ENCODE measurements around the gene TBC1D22A. TPM values are rescaled to one million over a fixed set of nuclear protein-coding genes. Genes with fewer than 3 reads are reported as not detected.

TBC1D22A gene
- polyA plus RNA-seq, 1 donor (not counting 4 experiments of a cell fraction or from before 2014, with no cell fraction given), result 20.9 TPM

- H3K4me3 ChIP-seq (ENCODE audit: control insufficient read depth in 2 of 3, extremely low read depth in 1 of 3, insufficient read depth in 2 of 3, low read depth in 1 of 3, low read length in 3 of 3), result no peak overlapping the region
- no peaks in the 10 kb centered on the region for H3K4me1 ChIP-seq (ENCODE audit: control insufficient read depth, extremely low read depth, insufficient read depth, low read length)
- no peaks in the 10 kb centered on the region for H3K79me2 ChIP-seq (ENCODE audit: control insufficient read depth, insufficient read depth, low read length)
- TF ChIP-seq EZH2 (IDR thresholded peaks at IDR 0.05; ENCODE audit: low read length) (no peak), CTCF (optimal IDR thresholded peaks at IDR 0.05 in 1 of 3, IDR thresholded peaks at IDR 0.05 in 1 of 3, conservative IDR thresholded peaks at IDR 0.05 in 1 of 3; ENCODE audit: extremely low read depth in 1 of 3, insufficient read depth in 2 of 3, low read length in 3 of 3) (no peak)
- no peak overlapping the region for H3K4me2 ChIP-seq (ENCODE audit: control insufficient read depth, extremely low read depth, insufficient read depth, low read depth, low read length)
- DNase-seq (ENCODE audit: low read depth, low spot score) (no peak), FAIRE-seq (no peak)
- H3K27me3 ChIP-seq (ENCODE audit: control insufficient read depth, extremely low read depth, insufficient read depth, low read length), result peaks cover 9% of the 10 kb centered on the region
- H3K9me3 ChIP-seq (ENCODE audit: control insufficient read depth, low read depth, low read length), result no peaks in the 10 kb centered on the region
- no peaks in the 10 kb centered on the region for H4K20me1 ChIP-seq (ENCODE audit: control insufficient read depth, extremely low read depth, insufficient read depth, low read length)
- H2AFZ ChIP-seq (ENCODE audit: control insufficient read depth, low read length), result no peak overlapping the region
- H3K9ac ChIP-seq (ENCODE audit: control insufficient read depth, extremely low read depth, insufficient read depth, low read length), result no peak overlapping the region
- H3K36me3 ChIP-seq (ENCODE audit: control insufficient read depth in 2 of 2, extremely low read depth in 1 of 2, insufficient read depth in 2 of 2, low read length in 2 of 2), result no peaks in the 10 kb centered on the region
- dilution Hi-C loops (cut with MboI; ENCODE audit: extremely low pct_ligation_motif_present, low sequenced_read_pairs), result no loop called here
- no peaks in the 10 kb centered on the region for H3K9me1 ChIP-seq (ENCODE audit: control insufficient read depth, extremely low read depth, insufficient read depth, low read length)
- no peak overlapping the region for H3K27ac ChIP-seq (ENCODE audit: control insufficient read depth, insufficient read depth, low read length)
These were observed 431.3 kb downstream of the TBC1D22A start for GRCh38 chr22:47193606-47194329.

- Histone ChIP-seq H3K79me2 (ENCODE audit: control insufficient read depth, insufficient read depth, low read length) (no peaks in the 10 kb centered on the region), H3K9me3 (ENCODE audit: control insufficient read depth, low read depth, low read length) (no peaks in the 10 kb centered on the region), H3K9ac (ENCODE audit: control insufficient read depth, extremely low read depth, insufficient read depth, low read length) (no peak overlapping the region), H3K36me3 (ENCODE audit: control insufficient read depth in 2 of 2, extremely low read depth in 1 of 2, insufficient read depth in 2 of 2, low read length in 2 of 2) (no peaks in the 10 kb centered on the region), H3K4me3 (ENCODE audit: control insufficient read depth in 2 of 3, extremely low read depth in 1 of 3, insufficient read depth in 2 of 3, low read depth in 1 of 3, low read length in 3 of 3) (no peak overlapping the region), H2AFZ (ENCODE audit: control insufficient read depth, low read length) (no peak overlapping the region), H3K27me3 (ENCODE audit: control insufficient read depth, extremely low read depth, insufficient read depth, low read length) (peaks cover 9% of the 10 kb centered on the region), H3K9me1 (ENCODE audit: control insufficient read depth, extremely low read depth, insufficient read depth, low read length) (no peaks in the 10 kb centered on the region), H3K4me2 (ENCODE audit: control insufficient read depth, extremely low read depth, insufficient read depth, low read depth, low read length) (no peak overlapping the region), H3K27ac (ENCODE audit: control insufficient read depth, insufficient read depth, low read length) (no peak overlapping the region), H4K20me1 (ENCODE audit: control insufficient read depth, extremely low read depth, insufficient read depth, low read length) (no peaks in the 10 kb centered on the region), H3K4me1 (ENCODE audit: control insufficient read depth, extremely low read depth, insufficient read depth, low read length) (no peaks in the 10 kb centered on the region)
- DNase-seq (ENCODE audit: low read depth, low spot score), result no peak
- dilution Hi-C loops (cut with MboI; ENCODE audit: extremely low pct_ligation_motif_present, low sequenced_read_pairs), result no loop called here
- FAIRE-seq, result no peak
- TF ChIP-seq CTCF (optimal IDR thresholded peaks at IDR 0.05 in 1 of 3, IDR thresholded peaks at IDR 0.05 in 1 of 3, conservative IDR thresholded peaks at IDR 0.05 in 1 of 3; ENCODE audit: extremely low read depth in 1 of 3, insufficient read depth in 2 of 3, low read length in 3 of 3), result no peak
- TF ChIP-seq EZH2 (IDR thresholded peaks at IDR 0.05; ENCODE audit: low read length), result no peak
These were observed 432.2 kb downstream of the TBC1D22A start for GRCh38 chr22:47194476-47195155.

Data from keratinocyte (primary cell).